ENCODE results near the gene PDE4D. TPM values are rescaled to one million over a fixed set of nuclear protein-coding genes. Genes with fewer than 3 reads are reported as not detected.

The PDE4D gene
- total RNA-seq, 2 experiments from 2014 or later, result 164 to 175 TPM

- POLR2A ChIA-PET, result no interaction called here
- no peaks in the 10 kb centered on the region for H3K27me3 Mint-ChIP-seq
- CTCF ChIA-PET, result interaction anchor here (1.0 kb wide), 1 partner anchor 11 kb away, joined by 4 read pairs; no protein-coding TSS in a partner anchor
- intact Hi-C loops (cut with DNase I, micrococcal nuclease), result no loop called here
- no peak for DNase-seq
- Histone ChIP-seq H3K4me1 (ENCODE audit: insufficient read depth, low read length) (no peaks in the 10 kb centered on the region), H3K9me3 (ENCODE audit: control insufficient read depth in 1 of 2, insufficient read depth in 1 of 2, low read length in 2 of 2) (peaks cover 8 to 13% of the 10 kb centered on the region in 2 experiments), H3K36me3 (ENCODE audit: insufficient read depth, low read length) (no peaks in the 10 kb centered on the region), H3K27ac (ENCODE audit: low read depth in 1 of 2, low read length in 2 of 2) (no peak overlapping the region), H3K27me3 (ENCODE audit: control insufficient read depth in 1 of 2, insufficient read depth in 2 of 2, low read length in 2 of 2) (no peaks in the 10 kb centered on the region), H3K4me3 (ENCODE audit: low read length) (no peak overlapping the region)
- H3K4me3 Mint-ChIP-seq, result no peak overlapping the region
- H3K9me3 Mint-ChIP-seq, result peaks cover 4% of the 10 kb centered on the region
- H3K36me3 Mint-ChIP-seq (ENCODE audit: low read depth), result no peaks in the 10 kb centered on the region
- TF ChIP-seq CTCF (IDR thresholded peaks at IDR 0.05), result no peak
- no peak overlapping the region for H3K27ac Mint-ChIP-seq
- no peak for ATAC-seq (ENCODE audit: poor library complexity)
- H3K4me1 Mint-ChIP-seq (ENCODE audit: low read depth), result no peaks in the 10 kb centered on the region
Measured at GRCh38 chr5:59709346-59709821, 184.1 kb downstream of the PDE4D start.

DNA sequence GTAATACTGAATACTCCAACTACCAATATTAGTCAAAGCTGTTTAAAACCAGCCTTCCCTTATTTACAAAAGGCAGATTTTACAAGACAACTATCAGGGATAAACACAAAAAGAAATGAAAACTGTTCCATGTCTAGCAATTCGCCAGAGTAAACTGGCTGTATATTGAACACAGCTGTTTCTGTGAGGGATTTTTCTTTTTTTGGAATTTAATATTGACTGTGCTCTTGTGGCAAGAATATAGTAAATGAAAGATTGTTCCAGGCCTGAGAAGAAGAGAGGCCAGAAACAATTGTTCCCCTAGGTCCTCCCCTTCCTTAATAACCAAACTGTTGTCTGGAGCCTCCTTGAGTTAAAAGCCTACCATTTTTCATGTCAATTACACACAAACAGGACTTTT, 188.6 kb downstream of the PDE4D start:
- intact Hi-C loops (cut with DNase I, micrococcal nuclease), result no loop called here
- Mint-ChIP-seq H3K4me1 (ENCODE audit: low read depth) (no peaks in the 10 kb centered on the region), H3K9me3 (no peaks in the 10 kb centered on the region), H3K27ac (no peak overlapping the region), H3K27me3 (no peaks in the 10 kb centered on the region), H3K36me3 (ENCODE audit: low read depth) (no peaks in the 10 kb centered on the region), H3K4me3 (no peak overlapping the region)
- H3K4me1 ChIP-seq (ENCODE audit: insufficient read depth, low read length), result no peaks in the 10 kb centered on the region
- no peaks in the 10 kb centered on the region for H3K9me3 ChIP-seq (ENCODE audit: control insufficient read depth in 1 of 2, insufficient read depth in 1 of 2, low read length in 2 of 2)
- no peak for ATAC-seq (ENCODE audit: poor library complexity)
- H3K4me3 ChIP-seq (ENCODE audit: low read length), result no peak overlapping the region
- TF ChIP-seq CTCF (IDR thresholded peaks at IDR 0.05), result no peak
- ChIA-PET POLR2A (no interaction called here), CTCF (no interaction called here)
- no peaks in the 10 kb centered on the region for H3K36me3 ChIP-seq (ENCODE audit: insufficient read depth, low read length)
- no peaks in the 10 kb centered on the region for H3K27me3 ChIP-seq (ENCODE audit: control insufficient read depth in 1 of 2, insufficient read depth in 2 of 2, low read length in 2 of 2)
- DNase-seq, result no peak
- no peak overlapping the region for H3K27ac ChIP-seq (ENCODE audit: low read depth in 1 of 2, low read length in 2 of 2)

DNA sequence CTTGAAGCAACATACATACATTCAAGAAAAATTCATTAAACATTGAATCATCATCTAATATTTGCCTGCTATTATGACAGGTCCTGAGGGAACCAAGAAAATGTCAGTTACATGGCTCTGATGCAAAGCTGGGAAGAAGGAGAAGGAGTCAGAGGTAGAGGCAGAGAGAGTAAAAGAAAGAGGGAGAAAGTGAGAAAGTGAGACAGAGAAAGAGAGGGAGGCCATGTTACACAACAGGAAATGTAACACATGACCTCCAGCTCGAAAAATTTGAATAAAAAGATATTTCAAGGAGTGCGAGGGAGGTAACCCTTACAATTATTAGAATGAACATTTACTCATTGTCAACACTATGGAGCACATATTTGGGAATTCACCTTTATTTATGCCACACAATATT, 189.7 kb downstream of the PDE4D start:
- TF ChIP-seq CTCF (IDR thresholded peaks at IDR 0.05), result no peak
- intact Hi-C loops (cut with DNase I, micrococcal nuclease), result no loop called here
- H3K27ac Mint-ChIP-seq, result no peak overlapping the region
- POLR2A ChIA-PET, result no interaction called here
- no peaks in the 10 kb centered on the region for H3K36me3 Mint-ChIP-seq (ENCODE audit: low read depth)
- H3K27me3 Mint-ChIP-seq, result no peaks in the 10 kb centered on the region
- DNase-seq (no peak), ATAC-seq (ENCODE audit: poor library complexity) (no peak)
- CTCF ChIA-PET, result no interaction called here
- Histone ChIP-seq H3K4me1 (ENCODE audit: insufficient read depth, low read length) (no peaks in the 10 kb centered on the region), H3K4me3 (ENCODE audit: low read length) (no peak overlapping the region), H3K27me3 (ENCODE audit: control insufficient read depth in 1 of 2, insufficient read depth in 2 of 2, low read length in 2 of 2) (no peaks in the 10 kb centered on the region), H3K36me3 (ENCODE audit: insufficient read depth, low read length) (no peaks in the 10 kb centered on the region), H3K27ac (ENCODE audit: low read depth in 1 of 2, low read length in 2 of 2) (no peak overlapping the region), H3K9me3 (ENCODE audit: control insufficient read depth in 1 of 2, insufficient read depth in 1 of 2, low read length in 2 of 2) (no peaks in the 10 kb centered on the region)
- no peak overlapping the region for H3K4me3 Mint-ChIP-seq
- H3K9me3 Mint-ChIP-seq, result no peaks in the 10 kb centered on the region
- H3K4me1 Mint-ChIP-seq (ENCODE audit: low read depth), result no peaks in the 10 kb centered on the region
